ENCODE measurements around the gene PPAT. TPM values are rescaled to one million over a fixed set of nuclear protein-coding genes. Genes with fewer than 3 reads are reported as not detected.
"Not testable (repeated sequence)": the region's sequence is repeated elsewhere in the genome, so short reads cannot be mapped to it uniquely, and the experiment has no call there.

The PPAT gene
- total RNA-seq, 1 donor from 2014 or later, result 17.1 TPM

DNA sequence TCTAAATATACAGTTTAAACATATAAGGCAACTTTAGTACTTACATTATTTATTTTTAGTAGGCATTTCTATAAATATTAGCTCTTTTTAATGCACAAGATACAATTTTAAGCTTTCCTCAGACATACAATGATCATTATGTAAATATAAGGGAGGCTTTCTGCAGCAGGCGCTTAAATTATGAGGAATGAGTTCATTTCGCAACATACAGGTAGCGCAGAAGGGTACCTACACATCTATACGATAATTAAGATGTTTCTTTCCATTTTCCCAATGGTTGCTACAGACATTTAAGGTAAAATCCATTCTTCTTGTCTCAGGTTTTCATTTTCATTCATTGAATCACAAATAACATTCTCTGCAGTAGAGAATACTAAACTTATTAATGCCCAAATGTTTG lies 49.3 kb downstream of the PPAT start:
- no peak for DNase-seq (ENCODE audit: low spot score)

DNA sequence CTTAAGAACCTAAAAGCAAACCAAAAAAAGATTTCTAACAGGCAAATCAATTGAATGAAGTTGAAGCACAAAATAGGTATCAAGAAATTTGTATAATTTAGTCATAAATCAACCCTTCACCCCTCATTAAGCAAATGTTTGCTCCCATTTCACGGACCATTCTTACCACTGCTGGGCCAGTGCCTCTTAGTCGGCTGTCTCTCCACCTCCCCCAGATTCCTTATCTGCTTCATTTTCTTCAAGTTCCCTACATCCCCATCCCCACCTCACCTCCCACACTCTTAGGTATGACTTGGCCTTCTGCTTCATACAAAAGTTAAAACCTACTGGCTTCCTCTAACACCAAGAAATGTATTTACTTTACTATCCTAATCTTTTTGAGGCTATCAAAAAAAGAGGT lies 60.0 kb downstream of the PPAT start:
- DNase-seq (ENCODE audit: low spot score), result no peak

DNA sequence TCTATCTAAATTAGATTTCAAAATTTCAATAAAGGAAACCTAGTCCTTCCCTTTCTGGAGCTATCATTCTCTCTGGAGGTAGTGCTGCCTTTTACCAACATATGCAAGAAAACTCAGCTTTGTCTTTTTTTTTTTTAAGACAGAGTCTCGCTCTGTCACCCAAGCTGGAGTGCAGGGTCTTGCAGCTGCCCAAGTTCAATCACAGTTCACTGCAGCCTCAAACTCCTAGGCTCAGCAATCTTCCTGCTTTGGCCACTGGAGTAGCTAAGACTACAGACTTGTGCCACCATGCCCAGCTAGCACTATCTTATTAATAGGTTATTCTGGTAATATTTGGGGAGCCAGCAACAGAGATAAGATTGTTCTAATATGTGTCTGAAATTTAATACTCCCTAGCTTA lies 60.5 kb downstream of the PPAT start:
- no peak for DNase-seq (ENCODE audit: low spot score)

DNA sequence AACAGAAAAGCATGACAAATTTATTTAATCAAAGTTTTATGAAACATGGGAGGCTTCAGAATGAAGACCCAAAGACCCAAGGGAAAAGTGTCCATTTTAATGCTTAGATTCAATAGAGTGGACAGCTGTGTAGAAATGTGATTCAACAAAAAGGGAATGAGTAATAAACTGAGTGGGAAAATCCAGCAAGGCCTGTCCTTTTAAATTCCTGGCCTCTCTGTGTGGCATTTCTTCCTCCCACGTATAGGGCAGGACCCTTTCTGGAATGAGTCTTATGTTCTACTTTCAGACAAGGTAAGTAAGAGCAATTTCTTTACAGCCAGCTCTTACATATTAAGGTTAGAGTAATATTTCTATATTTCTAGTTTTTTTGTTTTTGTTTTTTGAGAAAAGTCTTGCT lies 62.6 kb downstream of the PPAT start:
- no peak for DNase-seq (ENCODE audit: low spot score)

DNA sequence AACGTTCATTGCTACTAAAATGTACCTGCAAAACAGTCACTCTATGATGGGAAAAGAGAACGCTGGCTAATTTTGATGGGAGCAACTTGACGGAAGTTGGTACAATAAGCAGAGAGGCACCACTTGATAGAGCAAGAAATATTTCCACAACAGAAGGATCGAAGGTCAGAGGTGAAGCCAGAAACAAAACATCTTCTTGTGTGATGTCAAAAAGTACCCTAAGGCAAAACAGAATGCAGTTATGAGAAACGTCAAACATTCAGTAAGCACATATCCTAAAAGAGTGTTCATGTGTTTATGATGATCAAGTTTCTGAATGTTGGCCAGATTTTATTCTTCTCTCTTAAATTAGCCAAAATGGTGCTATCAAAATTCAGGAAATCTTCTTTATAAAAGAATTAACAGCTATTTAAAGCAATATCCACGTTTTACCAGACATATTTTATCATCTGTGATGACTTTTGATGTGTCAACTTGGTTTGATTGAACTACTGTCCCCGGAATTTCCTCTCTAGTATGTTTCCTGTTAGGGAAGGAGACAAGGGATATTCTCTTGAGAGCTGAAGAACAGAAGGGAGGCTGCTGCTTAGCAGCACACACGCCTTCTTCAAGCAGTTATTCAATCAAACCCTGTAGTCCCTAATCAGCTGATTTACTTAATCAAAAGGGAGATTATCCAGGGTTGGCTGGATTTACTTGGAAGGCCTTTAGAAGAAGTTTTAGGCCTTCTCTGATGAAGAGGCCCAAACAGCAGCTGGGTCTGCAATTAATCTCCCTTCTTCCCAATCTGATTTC lies 63.8 kb downstream of the PPAT start:
- DNase-seq (ENCODE audit: low spot score), result no peak

DNA sequence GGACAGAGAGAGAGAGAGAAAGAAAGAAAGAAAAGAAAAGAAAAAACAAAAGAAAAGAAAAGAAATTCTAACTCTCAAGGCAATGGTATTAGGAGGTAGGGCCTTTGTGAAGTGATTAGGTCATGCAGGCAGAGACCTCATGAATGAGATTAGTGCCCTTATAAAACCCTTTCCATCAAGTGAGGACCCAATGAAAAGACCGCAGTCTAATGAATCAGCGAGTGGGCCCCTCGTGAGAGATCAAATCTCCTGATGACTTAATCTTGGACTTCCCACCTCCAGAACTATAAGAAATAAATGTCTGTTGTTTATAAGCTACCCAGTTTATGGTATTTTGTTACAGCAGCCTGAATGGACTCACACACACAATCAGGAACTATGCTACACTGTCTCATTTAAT lies 65.0 kb downstream of the PPAT start:
- no peak for DNase-seq (ENCODE audit: low spot score)

DNA sequence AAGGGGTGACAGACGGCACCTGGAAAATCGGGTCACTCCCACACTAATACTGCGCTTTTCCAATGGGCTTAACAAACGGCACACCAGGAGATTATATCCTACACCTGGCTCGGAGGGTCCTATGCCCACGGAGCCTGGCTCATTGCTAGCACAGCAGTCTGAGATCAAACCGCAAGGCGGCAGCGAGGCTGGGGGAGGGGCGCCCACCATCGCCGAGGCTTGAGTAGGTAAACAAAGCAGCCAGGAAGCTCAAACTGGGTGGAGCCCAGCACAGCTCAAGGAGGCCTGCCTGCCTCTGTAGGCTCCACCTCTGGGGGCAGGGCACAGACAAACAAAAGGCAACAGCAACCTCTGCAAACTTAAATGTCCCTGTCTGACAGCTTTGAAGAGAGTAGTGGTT lies 72.4 kb downstream of the PPAT start:
- not testable (repeated sequence) for DNase-seq (ENCODE audit: low spot score)

DNA sequence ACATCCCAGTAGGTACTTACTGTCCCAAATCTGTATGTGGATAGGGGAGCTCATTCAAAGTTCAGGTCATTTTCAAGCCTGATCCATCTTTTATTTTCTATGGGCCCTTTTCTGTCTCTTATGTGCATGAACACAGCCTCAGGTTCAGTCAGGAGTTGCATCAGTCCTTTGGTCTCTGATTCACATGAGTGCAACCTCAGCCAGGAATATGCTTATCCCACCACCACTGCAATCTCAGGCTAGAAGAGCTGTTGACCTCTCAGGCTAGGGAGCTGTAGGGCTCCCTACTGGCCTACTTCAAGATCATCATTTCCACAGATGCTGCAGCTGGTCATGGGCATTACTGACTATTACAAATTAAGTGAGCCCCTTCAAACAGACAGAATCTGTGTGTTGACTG lies 75.3 kb downstream of the PPAT start:
- DNase-seq (ENCODE audit: low spot score), result no peak

DNA sequence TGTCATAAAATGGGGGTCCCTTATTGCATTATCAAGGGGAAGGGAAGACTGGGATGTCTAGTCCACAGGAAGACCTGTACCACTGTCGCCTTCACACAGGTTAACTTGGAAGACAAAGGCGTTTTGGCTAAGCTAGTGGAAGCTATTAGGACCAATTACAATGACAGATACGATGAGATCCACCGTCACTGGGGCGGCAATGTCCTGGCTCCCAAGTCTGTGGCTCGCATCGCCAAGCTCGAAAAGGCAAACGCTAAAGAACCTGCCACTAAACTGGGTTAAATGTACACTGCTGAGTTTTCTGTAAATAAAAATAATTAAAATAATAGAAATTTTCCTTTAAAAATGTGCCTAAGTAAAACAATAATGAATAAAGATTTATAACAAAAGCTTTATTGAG lies 78.8 kb downstream of the PPAT start:
- no peak for DNase-seq (ENCODE audit: low spot score)

DNA sequence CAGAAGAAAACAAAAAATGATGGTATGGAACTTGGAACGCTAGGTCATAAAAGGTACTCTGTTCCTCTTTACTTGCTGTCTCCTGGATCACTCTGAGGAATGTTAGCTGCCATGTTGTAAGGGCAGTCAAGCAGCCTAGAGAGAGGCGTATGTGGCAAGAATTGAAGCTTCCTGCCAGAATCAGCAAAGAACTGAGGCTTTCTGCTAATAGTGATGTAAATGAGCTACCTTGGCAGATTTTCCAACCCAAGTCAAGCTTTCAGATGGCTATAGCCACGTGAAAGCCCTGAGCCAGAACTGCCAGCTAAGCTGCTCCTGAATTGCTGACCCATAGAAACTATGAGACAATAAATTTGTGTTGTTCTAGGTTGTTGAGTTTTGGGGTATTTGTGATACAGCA lies 86.8 kb downstream of the PPAT start:
- no peak for DNase-seq (ENCODE audit: low spot score)

DNA sequence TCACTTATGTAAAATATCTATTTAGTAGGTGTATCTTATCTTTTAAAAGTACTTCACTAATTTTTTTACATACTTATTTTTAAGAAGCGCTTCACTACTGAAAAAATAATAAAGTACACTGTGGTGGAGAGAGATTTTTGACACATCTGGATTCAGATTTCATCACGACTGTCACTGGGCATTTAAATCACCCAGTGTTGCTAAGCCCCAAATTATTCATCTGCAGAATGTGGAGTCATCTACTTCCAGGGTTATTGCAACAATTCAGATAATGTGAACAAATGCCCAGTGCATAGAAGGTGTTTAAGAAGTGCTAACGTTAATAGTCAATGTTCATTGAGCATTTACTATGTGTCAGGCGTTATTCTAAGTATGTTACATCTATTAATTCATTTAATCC lies 90.0 kb downstream of the PPAT start:
- no peak for DNase-seq (ENCODE audit: low spot score)

Other genes starting within 250 kb of the PPAT start
- gene AASDH, start 48.1 kb downstream of the PPAT start, total RNA-seq (ENCODE audit: insufficient read depth, low replicate concordance), result 54.4 TPM
- gene PAICS, start 645 bp upstream of the PPAT start, total RNA-seq (ENCODE audit: insufficient read depth, low replicate concordance), result 12.0 TPM
- 79.2 TPM for gene SRP72, start 32.0 kb upstream of the PPAT start, total RNA-seq (ENCODE audit: insufficient read depth, low replicate concordance)
- gene ARL9, start 70.2 kb upstream of the PPAT start, total RNA-seq (ENCODE audit: insufficient read depth, low replicate concordance), result 1.7 TPM
- gene HOPX, start 245.7 kb upstream of the PPAT start, total RNA-seq (ENCODE audit: insufficient read depth, low replicate concordance), result 103 TPM